HL-60 (cell line): ENCODE results near the gene IRAK3.

ENCODE experiments used
- CTCF ChIP-seq: IDR thresholded peaks from one replicate; pipeline ENCODE4 v1.5.1; 2011; ENCODE audit warnings: low read length, control low read depth, inconsistent platforms; ENCODE audit not compliant: insufficient read depth
- GABPA ChIP-seq: IDR thresholded peaks from 2 replicates; pipeline ENCODE4 v1.6.1; 2012; ENCODE audit warnings: low read depth
- POLR2AphosphoS5 ChIP-seq: IDR thresholded peaks from 2 replicates; pipeline ENCODE4 v1.6.1; 2012; ENCODE audit warnings: low read depth
- SPI1 ChIP-seq: IDR thresholded peaks from 2 replicates; pipeline ENCODE4 v1.6.1; 2012; ENCODE audit warnings: low read depth, mild to moderate bottlenecking, borderline replicate concordance

- TF ChIP-seq POLR2AphosphoS5, result no peak
- TF ChIP-seq CTCF, result no peak
- TF ChIP-seq GABPA, result no peak
- TF ChIP-seq SPI1, result no peak
These were observed 69.0 kb downstream of the IRAK3 start for GRCh38 chr12:66258011-66258410.
